ENCODE results near the gene HS6ST3. TPM values are rescaled to one million over a fixed set of nuclear protein-coding genes. Genes with fewer than 3 reads are reported as not detected.

The HS6ST3 gene
- total and polyA plus RNA-seq, 12 donors, result 2.1 to 27.1 (median 6.2) TPM

GRCh38 chr13:96726651-96727050, 636.7 kb downstream of the HS6ST3 start:
- Histone ChIP-seq H3K4me3 (no peak overlapping the region), H3K36me3 (replicated peaks in 1 of 2) (no peaks in the 10 kb centered on the region), H3K9me3 (replicated peaks in 1 of 3) (peaks cover 0 to 5% (median 0%) of the 10 kb centered on the region in 3 donors), H3K27ac (no peak overlapping the region), H3K4me1 (replicated peaks in 1 of 2) (no peaks in the 10 kb centered on the region), H3K27me3 (no peaks in the 10 kb centered on the region)
- TF ChIP-seq, protein P1, sequence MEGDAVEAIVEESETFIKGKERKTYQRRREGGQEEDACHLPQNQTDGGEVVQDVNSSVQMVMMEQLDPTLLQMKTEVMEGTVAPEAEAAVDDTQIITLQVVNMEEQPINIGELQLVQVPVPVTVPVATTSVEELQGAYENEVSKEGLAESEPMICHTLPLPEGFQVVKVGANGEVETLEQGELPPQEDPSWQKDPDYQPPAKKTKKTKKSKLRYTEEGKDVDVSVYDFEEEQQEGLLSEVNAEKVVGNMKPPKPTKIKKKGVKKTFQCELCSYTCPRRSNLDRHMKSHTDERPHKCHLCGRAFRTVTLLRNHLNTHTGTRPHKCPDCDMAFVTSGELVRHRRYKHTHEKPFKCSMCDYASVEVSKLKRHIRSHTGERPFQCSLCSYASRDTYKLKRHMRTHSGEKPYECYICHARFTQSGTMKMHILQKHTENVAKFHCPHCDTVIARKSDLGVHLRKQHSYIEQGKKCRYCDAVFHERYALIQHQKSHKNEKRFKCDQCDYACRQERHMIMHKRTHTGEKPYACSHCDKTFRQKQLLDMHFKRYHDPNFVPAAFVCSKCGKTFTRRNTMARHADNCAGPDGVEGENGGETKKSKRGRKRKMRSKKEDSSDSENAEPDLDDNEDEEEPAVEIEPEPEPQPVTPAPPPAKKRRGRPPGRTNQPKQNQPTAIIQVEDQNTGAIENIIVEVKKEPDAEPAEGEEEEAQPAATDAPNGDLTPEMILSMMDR (IDR thresholded peaks at IDR 0.05), result no peak
- no peak for TF ChIP-seq POLR2A (IDR thresholded peaks at IDR 0.05)
- DNase-seq, result no peak
- intact Hi-C loops (cut with DNase I), result no loop called here

- H3K27ac ChIP-seq, result no peak overlapping the region
- TF ChIP-seq, protein P1 (IDR thresholded peaks at IDR 0.05), result no peak
- TF ChIP-seq POLR2A (IDR thresholded peaks at IDR 0.05), result no peak
- 76 to 85% (median 80%) methylated on average over 2 of the region's 2 CpGs for WGBS, 4 donors
- H3K4me3 ChIP-seq, result no peak overlapping the region
- H3K4me1 ChIP-seq (replicated peaks in 1 of 2), result no peaks in the 10 kb centered on the region
- intact Hi-C loops (cut with DNase I), result no loop called here
- no peaks in the 10 kb centered on the region for H3K27me3 ChIP-seq
- no peak for DNase-seq
- peaks cover 0 to 5% (median 0%) of the 10 kb centered on the region in 3 donors for H3K9me3 ChIP-seq (replicated peaks in 1 of 3)
- H3K36me3 ChIP-seq (replicated peaks in 1 of 2), result no peaks in the 10 kb centered on the region
Observed at GRCh38 chr13:96728463-96728862, 638.6 kb downstream of the HS6ST3 start.

GRCh38 chr13:96730676-96731075, 640.8 kb downstream of the HS6ST3 start:
- TF ChIP-seq, protein P1 (IDR thresholded peaks at IDR 0.05), result no peak
- no peak for TF ChIP-seq POLR2A (IDR thresholded peaks at IDR 0.05)
- Histone ChIP-seq H3K27ac (no peak overlapping the region), H3K27me3 (no peaks in the 10 kb centered on the region), H3K9me3 (replicated peaks in 1 of 3) (peaks cover 0 to 5% (median 0%) of the 10 kb centered on the region in 3 donors), H3K36me3 (replicated peaks in 1 of 2) (no peaks in the 10 kb centered on the region), H3K4me1 (replicated peaks in 1 of 2) (no peaks in the 10 kb centered on the region), H3K4me3 (no peak overlapping the region)
- 87 to 94% (median 92%) methylated on average over 5 of the region's 5 CpGs for WGBS, 4 donors
- DNase-seq, result no peak
- intact Hi-C loops (cut with DNase I), result no loop called here

- Histone ChIP-seq H3K4me1 (replicated peaks in 1 of 2) (no peaks in the 10 kb centered on the region), H3K9me3 (replicated peaks in 1 of 3) (no peaks in the 10 kb centered on the region), H3K27me3 (no peaks in the 10 kb centered on the region), H3K27ac (no peak overlapping the region), H3K36me3 (replicated peaks in 1 of 2) (no peaks in the 10 kb centered on the region), H3K4me3 (no peak overlapping the region)
- intact Hi-C loops (cut with DNase I), result no loop called here
- no peak for DNase-seq
- no peak for TF ChIP-seq POLR2A (IDR thresholded peaks at IDR 0.05)
- TF ChIP-seq, protein P1 (IDR thresholded peaks at IDR 0.05), result no peak
- 86 to 91% (median 89%) methylated on average over 4 of the region's 4 CpGs for WGBS, 4 donors
Observed at GRCh38 chr13:96734499-96734898, 644.6 kb downstream of the HS6ST3 start.

Data from adrenal gland (tissue), 12 donors.